ENCODE measurements around the gene TNFRSF1B. TPM values are rescaled to one million over a fixed set of nuclear protein-coding genes. Genes with fewer than 3 reads are reported as not detected.

Gene TNFRSF1B
- polyA plus RNA-seq, 3 donors, result 436 to 761 (median 450) TPM

GRCh38 chr1:12171206-12172041, 4.6 kb downstream of the TNFRSF1B start:
- Histone ChIP-seq H3K36me3 (replicated peaks in 1 of 2; ENCODE audit: control insufficient read depth in 1 of 2, insufficient read depth in 2 of 2, low read length in 2 of 2) (peaks cover 37 to 57% of the 10 kb centered on the region in 2 donors), H2AFZ (ENCODE audit: insufficient read depth, low read depth, low read length, poor library complexity, severe bottlenecking) (no peak overlapping the region), H4K20me1 (ENCODE audit: insufficient read depth, low read length) (peaks cover 73% of the 10 kb centered on the region), H3K4me1 (ENCODE audit: control insufficient read depth in 1 of 2, insufficient read depth in 2 of 2, low read length in 2 of 2) (peaks cover 81 to 85% of the 10 kb centered on the region in 2 donors), H3K4me2 (replicated peaks; ENCODE audit: extremely low read depth, low read length, poor library complexity, severe bottlenecking) (peak overlapping the region; percentile 97), H3K9ac (ENCODE audit: insufficient read depth, low read length, poor library complexity, severe bottlenecking) (peak overlapping the region; percentile 75), H3K9me3 (replicated peaks in 1 of 2; ENCODE audit: control insufficient read depth in 1 of 2, insufficient read depth in 1 of 2, low read length in 2 of 2) (no peaks in the 10 kb centered on the region), H3K79me2 (ENCODE audit: insufficient read depth, low read length) (peaks cover 97% of the 10 kb centered on the region), H3K27ac (ENCODE audit: low read depth in 1 of 2, low read length in 2 of 2) (peak overlapping the region; percentile 99 to 100), H3K4me3 (replicated peaks in 1 of 3; ENCODE audit: low read depth in 2 of 3, low read length in 3 of 3) (peak overlapping the region; percentile 5 to 98 (median 27)), H3K27me3 (ENCODE audit: control insufficient read depth in 2 of 2, insufficient read depth in 2 of 2, low read length in 2 of 2) (no peaks in the 10 kb centered on the region)
- no peak for TF ChIP-seq CTCF (IDR thresholded peaks at IDR 0.05)
- peaks cover 0 to 5% (median 0%) of the 10 kb centered on the region in 3 donors for H3K27me3 Mint-ChIP-seq (ENCODE audit: low read depth in 3 of 3)
- H3K36me3 Mint-ChIP-seq, result peaks cover 84 to 89% of the 10 kb centered on the region in 2 donors
- intact Hi-C loops (cut with micrococcal nuclease), result loop anchor here in 1 of 2 donors (2.0 kb wide), 1 partner anchor 19 kb away; no protein-coding TSS in a partner anchor
- peak overlapping the region; percentile 100 for H3K4me3 Mint-ChIP-seq
- H3K4me1 Mint-ChIP-seq, result peaks cover 81% of the 10 kb centered on the region
- H3K9me3 Mint-ChIP-seq, result peaks cover 2 to 7% (median 3%) of the 10 kb centered on the region in 7 donors
- 89% methylated on average over 5 of the region's 12 CpGs for WGBS (ENCODE audit: insufficient coverage)
- peak in 1 of 3 donors; percentile 64 for DNase-seq
- H3K27ac Mint-ChIP-seq, result peak overlapping the region; percentile 99 to 100 (median 99)

- Mint-ChIP-seq H3K27me3 (ENCODE audit: low read depth in 3 of 3) (peaks cover 0 to 5% (median 0%) of the 10 kb centered on the region in 3 donors), H3K36me3 (peaks cover 90 to 96% of the 10 kb centered on the region in 2 donors), H3K4me1 (peaks cover 86% of the 10 kb centered on the region), H3K4me3 (peak overlapping the region; percentile 100), H3K27ac (peak overlapping the region; percentile 99 to 100 (median 99)), H3K9me3 (peaks cover 2 to 7% (median 3%) of the 10 kb centered on the region in 7 donors)
- WGBS (ENCODE audit: insufficient coverage), result 33% methylated on average over 12 of the region's 14 CpGs
- H3K4me2 ChIP-seq (replicated peaks; ENCODE audit: extremely low read depth, low read length, poor library complexity, severe bottlenecking), result peak overlapping the region; percentile 97
- peaks cover 87 to 90% of the 10 kb centered on the region in 2 donors for H3K4me1 ChIP-seq (ENCODE audit: control insufficient read depth in 1 of 2, insufficient read depth in 2 of 2, low read length in 2 of 2)
- peak overlapping the region; percentile 75 for H3K9ac ChIP-seq (ENCODE audit: insufficient read depth, low read length, poor library complexity, severe bottlenecking)
- H4K20me1 ChIP-seq (ENCODE audit: insufficient read depth, low read length), result peaks cover 70% of the 10 kb centered on the region
- no peaks in the 10 kb centered on the region for H3K9me3 ChIP-seq (replicated peaks in 1 of 2; ENCODE audit: control insufficient read depth in 1 of 2, insufficient read depth in 1 of 2, low read length in 2 of 2)
- intact Hi-C loops (cut with micrococcal nuclease), result loop anchor here in 1 of 2 donors (2.0 kb wide), 1 partner anchor 19 kb away; no protein-coding TSS in a partner anchor
- peaks cover 37 to 63% of the 10 kb centered on the region in 2 donors for H3K36me3 ChIP-seq (replicated peaks in 1 of 2; ENCODE audit: control insufficient read depth in 1 of 2, insufficient read depth in 2 of 2, low read length in 2 of 2)
- H3K27ac ChIP-seq (ENCODE audit: low read depth in 1 of 2, low read length in 2 of 2), result peak overlapping the region; percentile 99 to 100
- TF ChIP-seq CTCF (IDR thresholded peaks at IDR 0.05), result no peak
- H3K4me3 ChIP-seq (replicated peaks in 1 of 3; ENCODE audit: low read depth in 2 of 3, low read length in 3 of 3), result peak overlapping the region; percentile 26 to 98 (median 27)
- peak; percentile 92 to 97 (median 92) for DNase-seq
- H2AFZ ChIP-seq (ENCODE audit: insufficient read depth, low read depth, low read length, poor library complexity, severe bottlenecking), result no peak overlapping the region
- no peaks in the 10 kb centered on the region for H3K27me3 ChIP-seq (ENCODE audit: control insufficient read depth in 2 of 2, insufficient read depth in 2 of 2, low read length in 2 of 2)
- peaks cover 100% of the 10 kb centered on the region for H3K79me2 ChIP-seq (ENCODE audit: insufficient read depth, low read length)
Measured at GRCh38 chr1:12172042-12172851, 5.5 kb downstream of the TNFRSF1B start.
